Measurements from ENCODE around the gene AK9.

- no peak for TF ChIP-seq RNF2 (IDR thresholded peaks at IDR 0.05; ENCODE audit: borderline replicate concordance, low read depth)
- no peak for TF ChIP-seq CTCF (IDR thresholded peaks at IDR 0.05)
- no peak for TF ChIP-seq TP53 (CRISPR knock-in tag; IDR thresholded peaks at IDR 0.05)
- no peak for TF ChIP-seq PBX3 (IDR thresholded peaks at IDR 0.05)
- TF ChIP-seq ESRRA (IDR thresholded peaks at IDR 0.05; ENCODE audit: borderline replicate concordance, low read length), result no peak
- no peak for TF ChIP-seq CEBPB (IDR thresholded peaks at IDR 0.05)
- TF ChIP-seq KDM1A (IDR thresholded peaks at IDR 0.05; ENCODE audit: low read depth), result no peak
- no peak for TF ChIP-seq BHLHE40 (IDR thresholded peaks at IDR 0.05; ENCODE audit: low read depth, low read length)
- TF ChIP-seq MAX (IDR thresholded peaks at IDR 0.05), result no peak
These were observed 19.3 kb downstream of the AK9 start for GRCh38 chr6:109671733-109672132.

Measured in A549 (cell line).